Measurements from ENCODE around the gene GALR2. TPM values are rescaled to one million over a fixed set of nuclear protein-coding genes. Genes with fewer than 3 reads are reported as not detected.
A peak's percentile ranks its signal among the peaks of the same experiment; 100 is the strongest.

Gene GALR2
- total RNA-seq, 6 donors from 2014 or later, result 0.61 TPM; not detected in 5

DNA sequence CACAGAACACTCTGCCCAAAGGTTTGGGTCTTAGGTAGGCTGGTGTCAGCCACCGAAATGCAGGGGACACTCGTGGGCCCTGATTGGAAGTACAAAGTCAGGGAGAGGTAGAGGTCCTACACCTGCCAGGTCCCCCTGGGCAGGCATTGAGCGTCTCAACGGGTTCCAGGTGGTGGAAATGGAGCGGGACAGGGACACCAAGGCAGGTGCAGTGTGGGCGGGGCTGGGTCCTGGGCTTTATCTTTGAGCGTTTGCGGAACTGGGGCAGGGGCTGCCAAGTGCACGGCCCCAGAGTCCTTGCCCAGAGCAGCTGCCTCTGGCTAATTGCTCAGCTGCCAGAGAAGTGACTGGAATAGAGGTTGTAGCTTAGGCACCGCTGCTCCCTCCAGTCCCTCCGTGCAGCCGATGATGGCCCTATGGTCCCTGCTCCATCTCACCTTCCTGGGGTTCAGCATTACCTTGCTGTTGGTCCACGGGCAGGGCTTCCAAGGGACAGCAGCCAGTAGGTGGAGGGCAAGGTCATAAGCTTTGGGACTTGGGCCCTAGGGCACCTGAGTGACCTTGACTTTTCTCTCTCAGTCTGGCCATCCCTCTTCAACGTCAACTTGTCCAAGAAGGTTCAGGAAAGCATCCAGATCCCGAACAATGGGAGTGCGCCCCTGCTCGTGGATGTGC is 4.4 kb downstream of the GALR2 start, which contains the start of gene ZACN:
Gene ZACN (plus strand): TSS at position 323 of the 675 bp plus-strand sequence. CDS start 83 bp downstream, at position 406.
- H3K36me3 ChIP-seq, result peaks cover 6 to 20% (median 13%) of the 10 kb centered on the region in 4 donors
- ATAC-seq (ENCODE audit: low FRiP score in 2 of 2) (no peak), DNase-seq (peak in 1 of 2 donors; percentile 39)
- WGBS, 2 donors, result 43 to 64% methylated on average over 13 to 17 of the region's 17 CpGs
- H3K4me3 ChIP-seq, result no peak within 1 kb of the TSS
- H3K9me3 ChIP-seq, result no peaks in the 10 kb centered on the region
- TF ChIP-seq POLR2A (IDR thresholded peaks at IDR 0.05) (peak in 1 of 4 donors; percentile 5), POLR2AphosphoS5 (IDR thresholded peaks at IDR 0.05) (no peak), CTCF (IDR thresholded peaks at IDR 0.05) (no peak)
- peaks cover 35 to 45% (median 43%) of the 10 kb centered on the region in 4 donors for H3K4me1 ChIP-seq
- H3K27ac ChIP-seq, result no peak within 1 kb of the TSS
- H3K27me3 ChIP-seq, result peaks cover 0 to 51% (median 34%) of the 10 kb centered on the region in 4 donors

- peaks cover 6 to 26% (median 18%) of the 10 kb centered on the region in 4 donors for H3K36me3 ChIP-seq
- no peak overlapping the region for H3K27ac ChIP-seq
- H3K4me1 ChIP-seq, result peaks cover 30 to 40% (median 38%) of the 10 kb centered on the region in 4 donors
- peak in 1 of 4 donors; percentile 6 for TF ChIP-seq POLR2A (IDR thresholded peaks at IDR 0.05)
- no peak for TF ChIP-seq EP300 (IDR thresholded peaks at IDR 0.05)
- ATAC-seq (ENCODE audit: low FRiP score in 2 of 2) (no peak), DNase-seq (no peak)
- H3K27me3 ChIP-seq, result peaks cover 0 to 45% (median 29%) of the 10 kb centered on the region in 4 donors
- no peak overlapping the region for H3K4me3 ChIP-seq
- no peaks in the 10 kb centered on the region for H3K9me3 ChIP-seq
- WGBS, 2 donors, result 0 to 54% methylated on average over 1 to 9 of the region's 9 CpGs
These were observed 5.0 kb downstream of the GALR2 start for GRCh38 chr17:76079535-76079955.

DNA sequence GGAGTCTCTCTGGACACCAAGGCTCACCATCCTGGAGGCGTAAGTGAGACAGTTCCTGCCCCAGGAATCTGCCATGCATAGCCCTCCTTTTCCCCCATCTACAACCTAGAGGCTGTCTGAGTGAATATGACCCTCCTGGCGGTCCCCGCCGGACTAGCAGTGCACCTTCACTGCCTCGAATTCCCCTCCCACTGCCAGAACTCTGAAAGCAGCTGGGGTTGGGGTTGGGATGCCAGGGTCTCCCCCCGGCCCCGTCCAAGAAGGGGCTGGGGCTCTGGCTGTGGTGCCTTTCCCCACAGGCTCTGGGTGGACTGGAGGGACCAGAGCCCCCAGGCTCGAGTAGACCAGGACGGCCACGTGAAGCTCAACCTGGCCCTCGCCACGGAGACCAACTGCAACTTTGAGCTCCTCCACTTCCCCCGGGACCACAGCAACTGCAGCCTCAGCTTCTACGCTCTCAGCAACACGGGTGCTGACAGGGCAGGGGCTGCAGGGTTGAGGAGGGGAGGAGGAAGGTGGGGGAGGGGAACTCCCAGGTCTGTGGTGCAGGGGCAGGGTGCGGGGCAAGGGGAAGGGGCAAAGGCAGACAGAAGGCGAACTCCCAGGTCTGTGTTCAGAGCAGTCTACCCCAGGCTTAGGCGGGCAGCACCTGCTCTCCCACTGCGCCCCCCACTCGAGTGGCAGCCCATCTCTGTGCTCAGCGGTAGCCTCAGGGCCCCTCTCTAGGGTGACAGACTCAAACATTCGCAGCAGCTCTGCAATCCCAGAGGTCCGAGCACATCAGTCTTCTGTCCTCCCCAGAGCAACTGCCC is 5.6 kb downstream of the GALR2 start:
- TF ChIP-seq POLR2AphosphoS5 (IDR thresholded peaks at IDR 0.05) (no peak), CTCF (IDR thresholded peaks at IDR 0.05) (peak in 1 of 6 experiments; percentile 25)
- WGBS, 2 donors, result 8 to 12% methylated on average over 8 to 17 of the region's 23 CpGs
- Histone ChIP-seq H3K27ac (no peak overlapping the region), H3K4me3 (no peak overlapping the region), H3K27me3 (peaks cover 0 to 39% (median 24%) of the 10 kb centered on the region in 4 donors), H3K9me3 (no peaks in the 10 kb centered on the region), H3K36me3 (peaks cover 9 to 32% (median 24%) of the 10 kb centered on the region in 4 donors), H3K4me1 (peaks cover 24 to 34% (median 32%) of the 10 kb centered on the region in 4 donors)
- ATAC-seq (ENCODE audit: low FRiP score in 2 of 2), result no peak
- DNase-seq, result no peak

DNA sequence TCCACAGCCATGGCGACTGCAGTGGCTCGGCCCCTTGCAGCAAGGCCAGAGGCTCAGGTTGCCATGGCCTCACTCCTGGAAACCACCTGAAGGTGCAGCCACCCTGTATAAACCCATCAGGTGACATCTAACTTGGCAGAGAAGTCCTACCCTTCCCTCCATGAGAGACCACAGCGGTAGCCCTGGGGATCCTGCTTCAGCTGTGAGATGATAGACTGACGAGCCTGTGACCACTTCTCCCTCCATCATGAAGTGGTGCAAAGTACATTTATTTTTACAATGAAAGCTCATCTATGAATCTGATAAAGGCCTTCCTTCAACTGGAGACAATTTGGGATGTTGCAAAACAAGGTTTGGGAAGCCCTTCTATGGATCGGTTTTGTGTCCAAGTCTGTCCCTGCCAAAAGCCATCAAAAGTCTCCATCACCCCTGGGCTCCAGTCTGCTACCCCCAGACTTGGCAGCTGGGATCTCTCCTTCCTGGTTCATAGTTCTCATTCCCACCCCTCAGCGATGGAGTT is 6.2 kb downstream of the GALR2 start:
- Histone ChIP-seq H3K27me3 (peaks cover 0 to 32% (median 18%) of the 10 kb centered on the region in 4 donors), H3K36me3 (peaks cover 16 to 38% (median 31%) of the 10 kb centered on the region in 4 donors), H3K27ac (no peak overlapping the region), H3K4me1 (peaks cover 17 to 28% (median 26%) of the 10 kb centered on the region in 4 donors), H3K4me3 (no peak overlapping the region), H3K9me3 (no peaks in the 10 kb centered on the region)
- TF ChIP-seq POLR2A (IDR thresholded peaks at IDR 0.05) (no peak), EP300 (IDR thresholded peaks at IDR 0.05) (no peak), POLR2AphosphoS5 (IDR thresholded peaks at IDR 0.05) (no peak), CTCF (IDR thresholded peaks at IDR 0.05) (no peak)
- no peak for ATAC-seq (ENCODE audit: low FRiP score in 2 of 2)
- 47 to 54% methylated on average over 2 to 6 of the region's 6 CpGs for WGBS, 2 donors
- DNase-seq, result no peak
